ENCODE measurements around the gene MAST4. TPM values are rescaled to one million over a fixed set of nuclear protein-coding genes. Genes with fewer than 3 reads are reported as not detected.
A peak's percentile ranks its signal among the peaks of the same experiment; 100 is the strongest.
"Not testable (repeated sequence)": the region's sequence is repeated elsewhere in the genome, so short reads cannot be mapped to it uniquely, and the experiment has no call there.

Gene MAST4
- total and polyA plus RNA-seq, 2 donors from 2014 or later = 27.3 to 31.4 TPM

DNA sequence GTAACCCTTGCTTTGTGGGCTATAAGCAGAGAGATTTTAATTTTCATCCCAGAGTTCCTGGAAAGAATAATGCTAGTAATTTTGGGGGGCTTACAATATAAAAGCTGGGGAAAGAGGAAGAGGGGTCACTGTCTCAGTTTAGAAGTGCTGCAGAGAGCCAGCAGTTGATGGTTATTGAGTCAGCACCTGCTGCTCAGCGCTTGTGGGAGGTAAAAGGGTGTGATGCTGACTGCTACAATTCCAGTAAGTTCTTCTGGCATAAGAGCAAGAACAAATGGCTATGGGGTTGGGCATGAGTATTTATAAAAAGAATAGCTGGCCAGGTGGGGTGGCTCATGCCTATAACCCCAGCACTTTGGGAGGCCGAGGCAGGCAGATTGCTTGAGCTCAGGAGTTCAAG is 88.5 kb downstream of the MAST4 start:
- H3K9me3 ChIP-seq (ENCODE audit: control insufficient read depth in 2 of 3, insufficient read depth in 1 of 3, low read length in 3 of 3) = no peaks in the 10 kb centered on the region
- no peak for DNase-seq
- no peaks in the 10 kb centered on the region for H3K36me3 ChIP-seq (ENCODE audit: control insufficient read depth in 2 of 3, insufficient read depth in 3 of 3, low read length in 3 of 3)
- H3K9ac ChIP-seq (ENCODE audit: low read length in 3 of 3) = no peak overlapping the region
- TF ChIP-seq, protein P1, sequence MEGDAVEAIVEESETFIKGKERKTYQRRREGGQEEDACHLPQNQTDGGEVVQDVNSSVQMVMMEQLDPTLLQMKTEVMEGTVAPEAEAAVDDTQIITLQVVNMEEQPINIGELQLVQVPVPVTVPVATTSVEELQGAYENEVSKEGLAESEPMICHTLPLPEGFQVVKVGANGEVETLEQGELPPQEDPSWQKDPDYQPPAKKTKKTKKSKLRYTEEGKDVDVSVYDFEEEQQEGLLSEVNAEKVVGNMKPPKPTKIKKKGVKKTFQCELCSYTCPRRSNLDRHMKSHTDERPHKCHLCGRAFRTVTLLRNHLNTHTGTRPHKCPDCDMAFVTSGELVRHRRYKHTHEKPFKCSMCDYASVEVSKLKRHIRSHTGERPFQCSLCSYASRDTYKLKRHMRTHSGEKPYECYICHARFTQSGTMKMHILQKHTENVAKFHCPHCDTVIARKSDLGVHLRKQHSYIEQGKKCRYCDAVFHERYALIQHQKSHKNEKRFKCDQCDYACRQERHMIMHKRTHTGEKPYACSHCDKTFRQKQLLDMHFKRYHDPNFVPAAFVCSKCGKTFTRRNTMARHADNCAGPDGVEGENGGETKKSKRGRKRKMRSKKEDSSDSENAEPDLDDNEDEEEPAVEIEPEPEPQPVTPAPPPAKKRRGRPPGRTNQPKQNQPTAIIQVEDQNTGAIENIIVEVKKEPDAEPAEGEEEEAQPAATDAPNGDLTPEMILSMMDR (IDR thresholded peaks at IDR 0.05; ENCODE audit: borderline replicate concordance, extremely low read depth, insufficient read depth) = no peak
- no peaks in the 10 kb centered on the region for H3K27me3 ChIP-seq (ENCODE audit: control insufficient read depth, insufficient read depth, low read length)
- intact Hi-C loops (cut with DNase I) = no loop called here
- H3K4me1 ChIP-seq (ENCODE audit: control insufficient read depth in 2 of 3, insufficient read depth in 2 of 3, low read depth in 1 of 3, low read length in 3 of 3) = peaks cover 3 to 20% (median 5%) of the 10 kb centered on the region in 3 donors
- H3K27ac ChIP-seq (ENCODE audit: low read depth in 2 of 2, low read length in 2 of 2) = peak overlapping the region in 1 of 2 donors; percentile 38
- H3K4me3 ChIP-seq (ENCODE audit: low read length in 3 of 3) = no peak overlapping the region
- no peak for FAIRE-seq

DNA sequence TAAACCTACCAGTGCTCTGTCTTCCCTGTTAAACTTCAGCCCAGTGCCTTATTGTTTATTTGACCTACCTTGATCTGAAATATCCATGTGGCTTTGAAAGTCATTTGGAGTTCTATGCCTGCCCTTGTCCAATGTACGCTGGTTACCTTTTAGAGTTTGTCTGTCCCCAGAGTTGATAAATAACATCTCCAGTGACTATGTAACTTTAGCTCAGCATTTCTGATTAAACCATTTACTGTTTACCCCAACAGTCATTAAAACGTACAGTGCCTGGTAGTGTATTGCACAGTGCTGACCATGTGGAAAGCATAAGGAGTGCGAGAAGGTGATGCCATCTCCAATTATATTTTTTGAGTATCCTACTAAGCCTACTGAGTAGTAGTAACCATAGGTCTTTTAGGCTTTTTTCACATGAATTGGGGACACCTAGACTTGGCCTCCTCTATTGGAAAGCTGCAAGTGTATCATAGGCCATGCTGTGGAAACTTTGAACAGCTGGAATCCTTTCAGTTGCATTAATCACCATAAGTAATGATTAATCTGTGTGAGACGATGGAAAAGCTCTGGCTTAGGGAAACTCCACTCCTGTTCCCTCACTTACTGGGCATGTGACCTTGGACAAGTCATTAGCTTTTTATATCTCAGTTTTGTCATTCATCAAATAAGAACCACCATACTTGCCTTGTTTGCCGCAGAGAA is 93.5 kb downstream of the MAST4 start:
- TF ChIP-seq, protein P1 (IDR thresholded peaks at IDR 0.05; ENCODE audit: borderline replicate concordance, extremely low read depth, insufficient read depth) = no peak
- FAIRE-seq = peak; percentile 82
- Histone ChIP-seq H3K9me3 (ENCODE audit: control insufficient read depth in 2 of 3, insufficient read depth in 1 of 3, low read length in 3 of 3) (no peaks in the 10 kb centered on the region), H3K9ac (ENCODE audit: low read length in 3 of 3) (peak overlapping the region in 1 of 3 donors; percentile 53), H3K4me1 (ENCODE audit: control insufficient read depth in 2 of 3, insufficient read depth in 2 of 3, low read depth in 1 of 3, low read length in 3 of 3) (peaks cover 0 to 7% (median 2%) of the 10 kb centered on the region in 3 donors), H3K4me3 (ENCODE audit: low read length in 3 of 3) (peak overlapping the region in 2 of 3 donors; percentile 70 to 73), H3K27ac (ENCODE audit: low read depth in 2 of 2, low read length in 2 of 2) (peak overlapping the region; percentile 83 to 88), H3K36me3 (ENCODE audit: control insufficient read depth in 2 of 3, insufficient read depth in 3 of 3, low read length in 3 of 3) (no peaks in the 10 kb centered on the region), H3K27me3 (ENCODE audit: control insufficient read depth, insufficient read depth, low read length) (no peaks in the 10 kb centered on the region)
- intact Hi-C loops (cut with DNase I) = no loop called here
- DNase-seq = peak in 2 of 5 donors; percentile 25 to 27

DNA sequence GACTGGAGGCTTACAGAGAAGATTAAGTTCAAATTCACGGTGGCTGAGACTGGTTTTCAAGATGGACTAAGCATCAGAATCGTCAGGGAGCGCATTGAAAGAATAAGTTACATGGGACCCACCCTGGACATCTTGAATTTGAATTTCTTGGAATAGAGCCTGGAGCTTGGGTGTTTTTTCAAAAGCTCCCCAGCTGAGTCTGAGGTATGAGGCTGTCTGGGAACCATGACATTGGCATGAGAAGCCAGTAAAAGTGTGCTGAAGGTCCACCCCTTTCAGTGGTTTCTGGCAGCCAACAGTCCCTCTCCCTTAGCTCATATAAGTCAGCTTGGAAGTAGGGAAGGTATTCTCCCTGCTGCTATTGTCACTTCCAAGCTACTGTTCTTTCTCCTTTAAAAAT is 97.8 kb downstream of the MAST4 start:
- Histone ChIP-seq H3K27ac (ENCODE audit: low read depth in 2 of 2, low read length in 2 of 2) (no peak overlapping the region), H3K9me3 (ENCODE audit: control insufficient read depth in 2 of 3, insufficient read depth in 1 of 3, low read length in 3 of 3) (no peaks in the 10 kb centered on the region), H3K4me3 (ENCODE audit: low read length in 3 of 3) (peak overlapping the region in 1 of 3 donors; percentile 70), H3K9ac (ENCODE audit: low read length in 3 of 3) (no peak overlapping the region), H3K4me1 (ENCODE audit: control insufficient read depth in 2 of 3, insufficient read depth in 2 of 3, low read depth in 1 of 3, low read length in 3 of 3) (peaks cover 0 to 7% (median 2%) of the 10 kb centered on the region in 3 donors), H3K36me3 (ENCODE audit: control insufficient read depth in 2 of 3, insufficient read depth in 3 of 3, low read length in 3 of 3) (no peaks in the 10 kb centered on the region), H3K27me3 (ENCODE audit: control insufficient read depth, insufficient read depth, low read length) (no peaks in the 10 kb centered on the region)
- DNase-seq (no peak), FAIRE-seq (no peak)
- intact Hi-C loops (cut with DNase I) = no loop called here
- TF ChIP-seq, protein P1 (IDR thresholded peaks at IDR 0.05; ENCODE audit: borderline replicate concordance, extremely low read depth, insufficient read depth) = no peak

DNA sequence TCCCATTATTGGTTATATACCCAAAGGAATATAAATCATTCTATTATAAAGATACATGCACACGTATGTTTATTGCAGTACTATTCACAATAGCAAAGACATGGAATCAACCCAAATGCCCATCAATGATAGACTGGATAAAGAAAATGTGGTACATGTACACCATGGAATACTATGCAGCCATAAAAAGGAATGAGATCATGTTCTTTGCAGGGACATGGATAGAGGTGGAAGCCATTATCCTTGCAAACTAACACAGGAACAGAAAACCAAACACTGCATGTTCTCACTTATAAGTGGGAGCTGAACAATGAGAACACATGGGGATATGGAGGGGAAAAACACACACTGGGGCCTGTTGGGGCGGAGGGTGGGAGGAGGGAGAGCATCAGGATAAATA is 99.6 kb downstream of the MAST4 start:
- intact Hi-C loops (cut with DNase I); H3K27me3 ChIP-seq (ENCODE audit: control insufficient read depth, insufficient read depth, low read length); FAIRE-seq: not testable (repeated sequence)

More for the DNA sequence above, 99.6 kb downstream of the MAST4 start:
- H3K36me3 ChIP-seq (ENCODE audit: control insufficient read depth in 2 of 3, insufficient read depth in 3 of 3, low read length in 3 of 3); H3K4me1 ChIP-seq (ENCODE audit: control insufficient read depth in 2 of 3, insufficient read depth in 2 of 3, low read depth in 1 of 3, low read length in 3 of 3); DNase-seq; H3K9me3 ChIP-seq (ENCODE audit: control insufficient read depth in 2 of 3, insufficient read depth in 1 of 3, low read length in 3 of 3); H3K9ac ChIP-seq (ENCODE audit: low read length in 3 of 3); H3K27ac ChIP-seq (ENCODE audit: low read depth in 2 of 2, low read length in 2 of 2); H3K4me3 ChIP-seq (ENCODE audit: low read length in 3 of 3): not testable (repeated sequence)
